Left cardiac atrium (tissue), 4 donors: ENCODE results near the gene MEGF11. TPM values are rescaled to one million over a fixed set of nuclear protein-coding genes. Genes with fewer than 3 reads are reported as not detected.

Experiments used
- ATAC-seq, 2 donors: fragments of 200-7000 bp; cut with Tn5 transposase; one replicate each; pipeline ENCODE4 v1.9.1; 2020; ENCODE audit warnings: mild to moderate bottlenecking in 2 of 2, moderate library complexity in 2 of 2
- DNase-seq: peaks from one replicate; pipeline ENCODE4 v3.0.0-alpha.2; 2020
- intact Hi-C, 2 donors: fragments of 100-400 bp; cut with DNase I; formaldehyde crosslinking; loops; one replicate each; pipeline versions ENCODE4 v1.14.1 to v1.15.1; 2022 to 2023
- microRNA-seq, 2 donors: library from miRNA; unstranded; fragments of <30 nt; microRNA quantifications; one replicate each; pipeline ENCODE4 v1.2.0, GENCODE V29; 2020
- total RNA-seq, 2 donors: library from RNA; stranded (reverse); fragmentation: NEBNext Ultra II Directional; extraction: Animal tissue kit (Norgen Biotek cat#: 25700); gene quantifications; one replicate each; pipeline ENCODE4 v1.2.1, GENCODE V29; 2021
- donor health status: DM: no; HTN: yes; CAD: no.
- donor health status: DM: no; HTN: yes; CAD: no; lungs with severe emphysema.
- donor health status: DM: yes; HTN: yes; CAD: no.
- donor health status: Dilated cardiomyopathy.

MEGF11 gene
- total RNA-seq, 2 donors from 2014 or later = not detected

GRCh38 chr15:65847989-65848388 lies 405.6 kb downstream of the MEGF11 start:
- intact Hi-C loops = no loop called here
- ATAC-seq (no peak), DNase-seq (no peak)

DNA sequence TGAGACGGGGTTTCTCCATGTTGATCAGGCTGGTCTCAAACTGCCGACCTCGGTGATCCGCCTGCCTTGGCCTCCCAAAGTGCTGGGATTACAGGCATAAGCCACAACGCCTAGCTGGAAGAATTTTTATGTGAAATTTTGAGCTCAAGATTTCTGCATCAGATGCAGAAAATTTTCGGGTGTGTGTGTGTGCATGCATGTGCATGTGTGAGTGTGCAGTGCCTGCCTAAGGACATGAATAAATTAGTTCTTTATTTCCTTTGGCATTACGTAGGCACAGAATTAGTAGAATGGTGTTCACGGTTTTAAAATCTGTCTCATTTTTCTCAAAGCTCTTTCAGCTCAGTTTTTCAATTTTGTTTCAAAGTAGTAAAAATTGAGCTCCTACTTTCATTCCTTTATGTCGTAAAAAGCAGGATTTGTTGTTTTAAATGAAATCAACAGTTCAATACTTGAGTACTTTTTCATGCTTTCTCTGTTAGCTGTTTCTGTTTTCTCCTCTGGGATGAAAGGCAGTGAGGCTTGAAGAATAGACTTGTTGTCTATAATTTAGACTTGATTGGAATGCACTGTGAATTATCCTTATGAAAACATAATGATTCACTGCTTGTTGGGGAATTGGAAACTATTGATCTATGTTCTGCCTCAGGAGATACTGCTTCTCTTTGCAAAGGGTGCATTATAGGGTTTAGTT lies 407.6 kb downstream of the MEGF11 start:
- intact Hi-C loops = no loop called here
- no peak for ATAC-seq

More for the DNA sequence above, 407.6 kb downstream of the MEGF11 start:
- DNase-seq = no peak

Small RNA genes within 50 kb of the gene (microRNA-seq; reads per million reads assigned to microRNA genes)
- gene MIR4311 = 0 reads per million in 2 donors

Other genes starting within 250 kb of the MEGF11 start
- gene DIS3L, start 39.8 kb upstream of the MEGF11 start, total RNA-seq = 10 to 100 TPM; 31.2 to 36.7 TPM
- gene TIPIN, start 102.9 kb upstream of the MEGF11 start, total RNA-seq = 1 to 10 TPM; 4.3 to 6.1 TPM
- 10 to 100 TPM; 40.3 to 52.3 TPM for gene MAP2K1, start 133.2 kb upstream of the MEGF11 start, total RNA-seq
- 10 to 100 TPM; 32.3 to 33.3 TPM for gene SNAPC5, start 244.0 kb upstream of the MEGF11 start, total RNA-seq